Uterus (tissue), 2 donors: ENCODE measurements around the gene NR4A3.

Source experiments
- POLR2A ChIP-seq, 2 donors: fragments of 450-650 bp; IDR thresholded peaks; one replicate each; pipeline ENCODE4 v1.6.1; 2016; ENCODE audit warnings: antibody characterized with exemption in 2 of 2, mild to moderate bottlenecking in 1 of 2, moderate library complexity in 1 of 2
- TF ChIP-seq, protein P1 (sequence below), 4 experiments: fragments of 200-600 bp in 2 of 4; fragments of 450-650 bp in 2 of 4; sonication (generic) in 2 of 4; IDR thresholded peaks; one replicate each; pipeline ENCODE4 v1.5.1; 2016 to 2019; ENCODE audit warnings: antibody characterized with exemption in 4 of 4, mild to moderate bottlenecking in 2 of 4, moderate library complexity in 1 of 4

DNA sequence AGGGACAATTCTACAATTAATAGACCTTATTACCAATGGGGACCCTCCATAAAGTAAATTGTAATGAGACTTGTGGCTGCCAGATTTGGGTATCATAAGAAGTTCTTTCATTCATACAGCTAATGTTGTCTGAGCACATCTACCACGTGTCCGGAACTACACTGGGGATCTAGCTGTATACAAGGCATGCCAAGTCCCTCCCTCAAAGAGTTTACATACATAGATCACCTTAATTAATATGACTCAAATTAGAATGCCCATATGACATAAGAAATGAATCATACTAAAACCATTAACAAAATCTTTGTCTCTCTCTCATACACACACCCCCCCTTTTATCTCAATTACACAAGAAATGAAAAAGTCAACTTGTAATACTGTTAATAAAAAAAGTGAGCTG lies 18.0 kb upstream of the NR4A3 start:
- TF ChIP-seq, protein P1, sequence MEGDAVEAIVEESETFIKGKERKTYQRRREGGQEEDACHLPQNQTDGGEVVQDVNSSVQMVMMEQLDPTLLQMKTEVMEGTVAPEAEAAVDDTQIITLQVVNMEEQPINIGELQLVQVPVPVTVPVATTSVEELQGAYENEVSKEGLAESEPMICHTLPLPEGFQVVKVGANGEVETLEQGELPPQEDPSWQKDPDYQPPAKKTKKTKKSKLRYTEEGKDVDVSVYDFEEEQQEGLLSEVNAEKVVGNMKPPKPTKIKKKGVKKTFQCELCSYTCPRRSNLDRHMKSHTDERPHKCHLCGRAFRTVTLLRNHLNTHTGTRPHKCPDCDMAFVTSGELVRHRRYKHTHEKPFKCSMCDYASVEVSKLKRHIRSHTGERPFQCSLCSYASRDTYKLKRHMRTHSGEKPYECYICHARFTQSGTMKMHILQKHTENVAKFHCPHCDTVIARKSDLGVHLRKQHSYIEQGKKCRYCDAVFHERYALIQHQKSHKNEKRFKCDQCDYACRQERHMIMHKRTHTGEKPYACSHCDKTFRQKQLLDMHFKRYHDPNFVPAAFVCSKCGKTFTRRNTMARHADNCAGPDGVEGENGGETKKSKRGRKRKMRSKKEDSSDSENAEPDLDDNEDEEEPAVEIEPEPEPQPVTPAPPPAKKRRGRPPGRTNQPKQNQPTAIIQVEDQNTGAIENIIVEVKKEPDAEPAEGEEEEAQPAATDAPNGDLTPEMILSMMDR (IDR thresholded peaks at IDR 0.05) = no peak
- no peak for TF ChIP-seq POLR2A (IDR thresholded peaks at IDR 0.05)
